Fibroblast of the aortic adventitia (primary cell): ENCODE data around the gene FBXO9. TPM values are rescaled to one million over a fixed set of nuclear protein-coding genes. Genes with fewer than 3 reads are reported as not detected.

ENCODE experiments used
- DNase-seq: peaks from one replicate; pipeline ENCODE4 v3.0.0-alpha.2; 2010; ENCODE audit warnings: low read depth
- H3K4me3 ChIP-seq: 2 replicates; pipeline ENCODE4 v1.5.1; 2011; ENCODE audit warnings: low read depth, mild to moderate bottlenecking, control low read depth, low read length, moderate library complexity
- total RNA-seq: library from RNA; depleted of rRNA; stranded (reverse); fragments of >200 nt; gene quantifications from 2 replicates; pipeline ENCODE4 v1.2.3, GENCODE V29; 2012; ENCODE audit warnings: low replicate concordance
- TF ChIP-seq, protein P1 (sequence below): IDR thresholded peaks from 2 replicates; pipeline ENCODE4 v1.5.1; 2011; ENCODE audit warnings: mild to moderate bottlenecking, low read length, control low read depth, inconsistent platforms; ENCODE audit not compliant: insufficient read depth

Gene FBXO9
- total RNA-seq, 1 donor: 45.1 TPM

DNA sequence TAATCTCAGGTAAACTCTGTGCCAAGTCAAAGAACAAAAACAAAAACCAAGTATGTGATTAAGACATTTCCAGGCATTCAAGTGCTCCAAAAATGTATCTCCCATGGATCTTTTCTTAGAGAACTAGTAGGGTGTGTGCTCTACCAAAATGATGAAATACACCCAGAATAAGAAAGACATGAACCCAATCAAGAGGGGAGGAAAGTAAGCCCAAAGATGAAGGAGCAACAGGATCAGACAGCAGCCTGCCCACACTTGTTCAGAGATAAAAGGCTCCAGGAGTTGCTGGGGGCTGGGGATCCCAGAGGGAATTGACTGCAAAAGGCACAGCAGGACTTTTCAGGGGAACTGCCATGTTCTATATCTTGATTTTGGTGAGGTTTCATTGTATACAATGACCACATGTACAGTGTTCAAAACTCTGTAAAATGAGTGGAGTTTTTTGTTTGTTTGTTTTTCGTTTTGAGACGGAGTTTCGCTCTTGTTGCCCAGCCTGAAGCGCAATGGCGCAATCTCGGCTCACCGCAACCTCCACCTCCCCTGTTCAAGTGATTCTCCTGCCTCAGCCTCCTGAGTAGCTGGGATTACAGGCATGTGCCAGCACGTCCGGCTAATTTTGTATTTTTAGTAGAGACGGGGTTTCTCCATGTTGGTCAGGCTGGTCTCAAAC lies 59.1 kb downstream of the FBXO9 start:
- H3K4me3 ChIP-seq: no peak overlapping the region
- TF ChIP-seq, protein P1, sequence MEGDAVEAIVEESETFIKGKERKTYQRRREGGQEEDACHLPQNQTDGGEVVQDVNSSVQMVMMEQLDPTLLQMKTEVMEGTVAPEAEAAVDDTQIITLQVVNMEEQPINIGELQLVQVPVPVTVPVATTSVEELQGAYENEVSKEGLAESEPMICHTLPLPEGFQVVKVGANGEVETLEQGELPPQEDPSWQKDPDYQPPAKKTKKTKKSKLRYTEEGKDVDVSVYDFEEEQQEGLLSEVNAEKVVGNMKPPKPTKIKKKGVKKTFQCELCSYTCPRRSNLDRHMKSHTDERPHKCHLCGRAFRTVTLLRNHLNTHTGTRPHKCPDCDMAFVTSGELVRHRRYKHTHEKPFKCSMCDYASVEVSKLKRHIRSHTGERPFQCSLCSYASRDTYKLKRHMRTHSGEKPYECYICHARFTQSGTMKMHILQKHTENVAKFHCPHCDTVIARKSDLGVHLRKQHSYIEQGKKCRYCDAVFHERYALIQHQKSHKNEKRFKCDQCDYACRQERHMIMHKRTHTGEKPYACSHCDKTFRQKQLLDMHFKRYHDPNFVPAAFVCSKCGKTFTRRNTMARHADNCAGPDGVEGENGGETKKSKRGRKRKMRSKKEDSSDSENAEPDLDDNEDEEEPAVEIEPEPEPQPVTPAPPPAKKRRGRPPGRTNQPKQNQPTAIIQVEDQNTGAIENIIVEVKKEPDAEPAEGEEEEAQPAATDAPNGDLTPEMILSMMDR: no peak
- DNase-seq: no peak

GRCh38 chr6:53125276-53125675 lies 60.1 kb downstream of the FBXO9 start:
- TF ChIP-seq, protein P1: no peak
- no peak overlapping the region for H3K4me3 ChIP-seq
- no peak for DNase-seq

GRCh38 chr6:53128842-53129241 lies 63.6 kb downstream of the FBXO9 start:
- no peak for DNase-seq
- no peak overlapping the region for H3K4me3 ChIP-seq
- TF ChIP-seq, protein P1: no peak

DNA sequence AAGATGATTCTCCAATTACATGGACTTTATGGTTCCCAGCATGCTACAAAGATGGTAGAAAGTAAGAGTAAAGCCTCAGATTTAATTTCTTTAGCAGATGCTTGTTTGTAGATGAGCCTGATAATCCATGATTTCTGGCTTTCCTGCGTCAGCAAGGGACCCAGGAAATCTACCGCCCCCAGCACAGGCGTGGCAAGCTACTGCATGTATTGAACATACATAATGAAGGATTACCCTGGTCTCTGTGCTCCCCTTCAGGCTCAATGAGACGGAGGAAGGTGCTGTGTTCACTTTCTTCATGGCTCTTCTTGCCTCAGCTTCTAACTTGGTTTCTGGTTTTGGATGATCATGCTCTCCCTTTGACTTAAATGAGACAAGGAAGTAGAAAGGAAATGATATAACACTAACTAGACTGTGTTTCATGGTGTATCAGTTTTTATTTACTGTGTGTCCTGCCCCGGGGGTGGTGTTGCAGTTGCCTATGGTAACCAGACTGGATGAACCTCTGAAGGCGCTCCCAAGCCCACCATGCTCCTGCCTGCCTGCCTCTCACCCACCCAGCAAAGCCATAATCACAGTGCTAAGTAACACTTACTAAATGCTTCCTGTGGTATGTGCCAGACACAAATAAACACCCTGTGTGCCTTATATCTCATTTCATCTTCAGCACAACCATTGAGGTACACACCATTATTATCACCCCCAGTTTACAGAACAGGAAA lies 65.5 kb downstream of the FBXO9 start:
- no peak overlapping the region for H3K4me3 ChIP-seq
- DNase-seq: no peak
- TF ChIP-seq, protein P1: no peak

- no peak for DNase-seq
- H3K4me3 ChIP-seq: no peak overlapping the region
- TF ChIP-seq, protein P1: no peak
Observed at GRCh38 chr6:53133961-53134360, 68.8 kb downstream of the FBXO9 start.

DNA sequence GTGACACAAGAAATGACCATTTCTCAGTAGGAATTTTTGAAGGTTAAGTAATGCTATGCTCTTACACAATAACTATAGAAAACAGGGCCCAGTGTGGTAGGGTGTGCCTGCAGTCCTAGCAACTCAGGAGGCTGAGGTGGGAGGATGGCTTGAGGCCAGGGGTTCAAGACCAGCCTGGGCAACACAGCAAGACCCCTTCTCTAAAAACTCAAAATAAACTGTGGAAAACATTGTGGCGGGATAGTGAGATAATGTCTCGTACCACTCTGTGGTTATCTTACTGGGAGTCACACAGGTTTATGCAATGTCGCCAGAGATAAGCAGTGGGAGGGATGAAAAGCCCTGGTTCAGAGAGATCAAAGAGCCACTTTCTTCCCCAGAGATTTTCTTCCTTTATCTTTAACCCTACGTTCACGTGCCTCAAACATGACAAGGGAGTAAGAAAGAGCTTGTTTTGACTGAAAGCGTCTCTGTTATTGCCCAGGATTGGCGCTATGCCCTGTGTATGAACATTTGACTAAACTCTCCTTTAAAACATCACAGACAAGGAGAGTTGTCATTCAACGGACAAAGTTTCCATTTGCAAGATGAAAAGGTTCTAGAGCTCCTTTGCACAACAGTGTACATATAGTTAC lies 69.5 kb downstream of the FBXO9 start:
- no peak for DNase-seq
- no peak overlapping the region for H3K4me3 ChIP-seq
- TF ChIP-seq, protein P1: no peak
